ENCODE measurements around the gene SULF2.

Gene SULF2

GRCh38 chr20:47786765-47787107 lies 1.5 kb upstream of the SULF2 start:
- peak overlapping the region; percentile 72 for H3K27ac ChIP-seq
- no peak for DNase-seq (ENCODE audit: low read depth, low spot score)

DNA sequence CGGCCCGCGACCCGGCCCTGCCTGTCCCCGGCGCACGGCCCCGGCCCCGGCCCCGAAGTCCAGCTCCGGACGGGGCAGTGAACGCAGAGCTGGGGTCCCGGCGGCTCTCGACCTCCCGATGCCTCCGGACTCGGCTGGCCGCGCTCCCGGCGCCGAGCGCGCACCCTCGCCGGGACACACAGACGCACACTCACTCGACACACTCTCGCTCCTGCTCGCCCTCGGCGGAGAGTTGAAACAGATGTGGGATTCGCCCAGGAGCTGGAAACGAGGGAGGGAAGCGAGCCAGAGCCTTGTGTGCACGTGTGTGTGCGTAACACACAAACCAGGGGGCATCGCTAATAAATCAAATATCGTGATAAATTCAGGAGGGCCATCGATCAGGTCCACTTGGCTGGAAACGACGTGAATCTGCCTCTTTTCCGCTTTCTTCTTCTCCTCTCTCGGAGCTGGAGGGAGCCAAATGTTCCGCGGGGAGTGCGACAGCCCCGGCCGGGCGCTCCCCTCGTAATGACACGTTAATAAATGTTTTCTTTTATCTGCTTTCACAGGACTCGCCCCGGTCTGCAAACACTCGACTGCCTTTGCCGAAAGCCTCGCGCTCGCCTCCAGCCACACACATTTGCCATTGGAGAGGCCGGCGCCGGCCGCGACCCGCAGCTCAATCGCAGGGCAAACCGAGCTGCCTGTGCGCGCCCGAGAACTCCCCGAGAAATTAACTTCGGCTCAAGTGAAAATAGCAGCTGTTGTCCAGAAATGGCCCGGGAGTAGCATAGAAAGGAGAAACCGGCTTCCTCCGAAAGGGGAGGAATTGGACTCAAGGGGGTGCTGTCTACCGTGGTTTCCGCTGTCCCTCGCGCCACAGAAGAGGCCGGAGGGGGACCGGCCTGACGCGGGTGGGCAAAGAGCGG lies 828 bp upstream of the SULF2 start:
- H3K27ac ChIP-seq: peak overlapping the region; percentile 72
- no peak for DNase-seq (ENCODE audit: low read depth, low spot score)

DNA sequence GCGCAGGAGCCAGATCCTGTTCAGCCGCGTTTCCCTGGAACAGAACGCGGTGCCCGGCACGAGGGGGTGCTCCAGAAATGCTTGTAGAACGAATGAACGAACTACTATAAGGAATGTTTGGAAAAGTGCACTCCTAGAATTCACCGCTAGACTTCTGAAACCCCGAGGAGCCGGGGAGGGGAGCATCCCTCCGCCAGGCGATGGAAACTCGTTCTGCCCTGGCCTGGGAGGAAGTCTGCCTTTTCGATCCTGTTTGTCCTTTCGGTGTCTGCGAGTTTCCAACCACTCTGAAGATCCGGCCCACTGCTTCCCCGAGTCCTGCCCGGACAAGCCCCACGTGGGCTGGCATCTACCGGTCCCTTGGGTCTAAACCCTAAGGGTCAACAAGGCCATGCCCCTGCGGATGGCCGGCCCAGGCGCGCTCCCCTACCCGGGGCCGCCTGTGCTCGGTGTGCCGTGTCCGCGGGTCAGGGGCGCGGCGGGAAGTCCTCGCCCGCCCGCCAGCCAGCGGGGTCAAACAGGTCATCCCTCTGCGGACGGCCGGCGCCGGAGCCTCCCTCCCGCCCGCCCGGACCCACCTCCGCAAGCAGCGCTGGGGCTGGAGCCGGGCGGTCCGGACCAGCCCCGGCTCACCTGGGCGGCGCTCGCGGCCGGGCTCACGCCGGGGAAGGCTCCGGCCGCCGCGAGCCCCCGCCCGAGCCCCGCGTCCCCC lies 526 bp downstream of the SULF2 start:
- no peak for DNase-seq (ENCODE audit: low read depth, low spot score)
- H3K27ac ChIP-seq: peak overlapping the region; percentile 72

DNA sequence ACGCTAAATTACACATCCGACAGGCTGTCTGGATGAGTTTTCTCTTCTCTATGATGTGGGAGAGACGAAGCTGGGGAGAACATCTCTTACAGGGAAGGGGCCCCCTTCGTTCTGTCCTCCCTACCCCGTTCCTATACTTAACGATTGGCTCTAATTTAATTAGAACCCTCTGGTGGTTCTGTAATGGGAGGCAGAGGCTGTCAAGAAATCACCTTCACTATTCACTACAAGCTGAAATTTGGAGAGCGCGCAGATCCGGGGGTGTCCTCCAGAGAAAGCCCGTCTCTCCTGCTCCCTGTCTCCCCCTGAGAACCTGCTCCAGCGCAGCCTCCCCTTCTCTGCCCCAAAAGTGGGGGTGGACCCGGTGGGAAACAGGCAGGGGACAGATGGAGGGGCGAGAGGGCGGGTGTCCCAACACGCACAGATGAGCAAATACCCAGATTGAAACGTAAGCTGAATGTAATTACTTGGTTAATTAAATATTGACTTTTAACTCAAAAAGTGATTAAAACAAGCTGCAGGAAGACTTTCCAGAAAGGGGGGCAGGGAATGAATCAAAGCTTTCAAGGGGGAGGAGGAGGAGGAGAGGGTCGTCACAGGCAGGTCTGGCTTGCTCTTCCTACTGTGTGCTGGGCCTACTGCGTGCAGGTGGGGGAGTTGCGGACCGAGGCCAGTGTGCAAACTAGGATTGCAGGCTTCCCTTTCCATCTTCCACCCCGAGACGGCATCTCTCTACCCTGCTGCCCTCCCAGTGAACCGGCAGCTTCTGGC lies 1.3 kb downstream of the SULF2 start:
- H3K27ac ChIP-seq: peak overlapping the region; percentile 72

DNA sequence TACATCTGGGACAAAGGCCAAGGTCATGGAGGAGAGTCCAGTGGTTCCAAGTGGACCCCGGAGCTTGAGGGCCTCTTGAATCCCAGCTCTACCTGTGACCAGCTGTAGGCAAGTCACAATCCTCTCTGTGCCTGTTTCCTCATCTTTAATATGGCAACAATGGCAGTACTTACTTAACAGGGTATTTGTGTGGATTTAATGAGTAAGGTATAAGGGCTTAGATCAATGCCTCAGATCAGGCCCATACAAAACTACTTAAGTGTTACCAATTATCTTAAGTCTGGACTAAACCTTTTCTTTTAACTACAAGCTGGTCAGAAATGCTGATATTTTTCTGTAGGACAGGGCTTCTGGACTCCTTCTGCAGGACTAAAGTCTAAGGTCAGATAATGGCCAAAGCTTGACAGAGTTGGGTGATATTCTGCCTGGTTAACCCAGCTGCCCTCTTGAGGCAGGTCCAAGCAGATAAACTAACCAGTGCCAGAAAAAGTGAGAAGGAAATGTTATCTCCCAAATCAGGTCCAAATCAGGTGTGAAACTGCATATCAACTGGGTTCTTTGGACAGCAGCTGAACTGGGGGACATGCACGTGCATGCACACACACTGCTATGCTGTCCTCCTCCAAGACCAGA lies 2.2 kb downstream of the SULF2 start:
- DNase-seq (ENCODE audit: low read depth, low spot score): no peak
- no peak overlapping the region for H3K27ac ChIP-seq

More for the DNA sequence above, 1.3 kb downstream of the SULF2 start:
- no peak for DNase-seq (ENCODE audit: low read depth, low spot score)

- DNase-seq (ENCODE audit: low read depth, low spot score): no peak
- H3K27ac ChIP-seq: no peak overlapping the region
Measured at GRCh38 chr20:47782076-47782475, 3.2 kb downstream of the SULF2 start.

GRCh38 chr20:47781632-47782031 lies 3.6 kb downstream of the SULF2 start:
- DNase-seq (ENCODE audit: low read depth, low spot score): no peak
- H3K27ac ChIP-seq: no peak overlapping the region

DNA sequence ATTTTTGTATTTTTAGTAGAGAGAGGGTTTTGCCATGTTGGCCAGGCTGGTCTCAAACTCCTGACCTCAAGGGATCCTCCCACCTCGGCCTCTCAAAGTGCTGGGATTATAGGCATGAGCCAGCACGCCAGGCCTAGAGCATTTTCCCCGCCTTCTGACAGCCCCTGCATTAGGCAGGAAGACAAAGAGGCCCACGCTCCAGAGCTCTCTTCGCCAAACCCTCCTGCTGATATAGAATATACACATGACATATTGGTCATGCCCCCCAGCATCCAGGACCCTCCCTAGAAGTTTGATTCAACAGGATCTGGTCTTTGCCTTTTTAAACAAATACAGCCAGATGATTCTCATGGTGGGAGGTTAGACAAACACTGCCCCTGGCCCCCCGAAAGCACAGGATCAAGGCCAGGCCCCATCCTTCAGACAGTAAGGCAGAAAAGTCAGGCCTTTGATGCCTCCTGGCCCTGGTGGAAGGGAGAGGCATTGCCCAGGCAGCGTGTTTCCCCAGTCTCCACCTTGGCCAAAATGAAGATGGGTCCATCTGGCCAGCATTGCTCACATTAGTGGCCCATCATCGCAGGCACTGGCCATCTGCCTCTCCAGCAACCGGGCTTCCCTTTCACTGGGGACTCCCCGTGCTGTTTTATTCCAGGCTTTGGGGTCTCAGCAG lies 4.4 kb downstream of the SULF2 start:
- DNase-seq (ENCODE audit: low read depth, low spot score): no peak
- no peak overlapping the region for H3K27ac ChIP-seq

DNA sequence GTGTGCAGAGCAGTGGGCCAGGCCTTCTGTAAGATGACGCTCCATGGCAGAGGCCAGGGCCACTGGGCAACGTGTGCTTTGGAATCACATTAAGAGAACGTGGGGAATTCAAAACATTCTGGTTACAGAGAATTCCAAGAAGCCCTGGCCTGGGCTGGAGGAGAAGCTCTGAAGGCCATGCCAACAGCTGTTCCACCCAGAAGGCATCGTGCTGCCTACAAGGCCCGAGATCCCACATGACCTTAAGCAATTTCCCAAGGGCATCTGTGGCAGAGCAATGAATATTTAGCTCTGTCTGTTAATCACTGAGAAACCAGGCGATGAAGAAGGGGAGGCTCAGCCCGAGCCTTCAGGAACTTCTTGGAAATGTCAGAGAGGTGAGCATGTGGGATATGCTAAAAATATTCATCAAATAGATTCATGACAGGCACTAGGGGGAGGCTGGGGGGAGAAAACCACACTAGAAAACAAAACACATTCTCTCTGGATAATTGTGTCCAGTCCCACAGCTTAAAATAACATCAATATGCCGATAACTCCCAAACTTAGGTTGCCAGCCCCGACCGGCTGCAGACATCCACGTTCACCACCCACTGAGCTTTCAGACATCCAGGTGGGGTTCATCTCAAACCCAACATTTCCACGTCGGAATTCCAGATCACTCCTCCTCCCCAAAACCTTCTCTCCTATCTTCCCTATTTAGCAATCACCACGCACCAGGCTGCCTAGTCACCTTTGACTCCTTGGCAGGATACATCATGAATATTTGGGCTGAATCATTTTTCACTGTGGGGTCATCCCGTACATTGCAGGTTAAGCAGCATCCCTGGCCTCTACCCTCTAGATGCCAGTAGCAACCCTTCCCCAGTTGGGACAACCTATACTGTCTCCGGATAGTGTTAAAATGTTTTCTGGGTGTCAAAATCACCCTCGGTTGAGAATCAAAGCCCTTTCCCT lies 6.6 kb downstream of the SULF2 start:
- no peak overlapping the region for H3K27ac ChIP-seq
- no peak for DNase-seq (ENCODE audit: low read depth, low spot score)

DNA sequence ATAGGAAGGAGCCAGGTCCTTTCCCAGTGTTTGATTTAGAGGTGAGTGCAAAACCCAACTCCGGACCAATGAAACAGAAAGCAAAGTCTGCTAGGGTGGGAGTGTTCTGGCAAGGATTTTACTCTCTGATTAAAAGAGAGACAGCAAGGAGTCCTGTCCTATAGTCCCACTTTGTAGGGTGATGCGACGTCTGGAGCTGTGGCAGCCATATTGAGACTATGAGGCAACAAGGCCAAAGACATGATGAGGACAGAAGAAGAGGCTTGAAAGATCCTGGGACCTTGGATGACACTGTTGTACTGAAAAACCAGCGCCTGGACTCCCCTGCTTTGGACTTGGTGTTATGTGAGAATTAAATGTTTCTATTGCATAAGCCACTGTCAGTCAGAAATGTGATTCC lies 8.1 kb downstream of the SULF2 start:
- DNase-seq (ENCODE audit: low read depth, low spot score): no peak
- no peak overlapping the region for H3K27ac ChIP-seq

- DNase-seq (ENCODE audit: low read depth, low spot score): no peak
Measured at GRCh38 chr20:47776639-47777038, 8.6 kb downstream of the SULF2 start.

GRCh38 chr20:47775841-47776240 lies 9.4 kb downstream of the SULF2 start:
- no peak overlapping the region for H3K27ac ChIP-seq
- no peak for DNase-seq (ENCODE audit: low read depth, low spot score)

More at GRCh38 chr20:47776639-47777038, 8.6 kb downstream of the SULF2 start:
- no peak overlapping the region for H3K27ac ChIP-seq

DNA sequence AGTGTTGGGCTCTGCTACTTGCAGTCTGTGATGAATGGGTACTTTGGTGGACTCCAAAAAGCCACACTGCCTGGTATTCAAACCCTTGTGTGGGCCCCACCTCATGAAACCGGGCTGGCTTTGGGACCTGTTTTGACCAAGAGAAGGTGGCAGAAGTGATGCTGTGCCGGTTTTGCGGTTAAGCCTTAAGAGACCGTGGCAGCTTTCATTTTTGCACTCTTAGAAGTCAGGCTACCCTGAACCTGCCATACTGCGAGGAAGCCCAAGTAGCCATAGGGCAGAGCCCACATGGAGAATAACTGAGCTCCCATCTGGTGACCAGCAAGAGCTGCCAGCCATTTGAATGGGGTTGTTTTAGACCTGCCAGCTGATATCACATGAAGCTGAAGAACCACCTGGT lies 10.2 kb downstream of the SULF2 start:
- no peak for DNase-seq (ENCODE audit: low read depth, low spot score)
- no peak overlapping the region for H3K27ac ChIP-seq

DNA sequence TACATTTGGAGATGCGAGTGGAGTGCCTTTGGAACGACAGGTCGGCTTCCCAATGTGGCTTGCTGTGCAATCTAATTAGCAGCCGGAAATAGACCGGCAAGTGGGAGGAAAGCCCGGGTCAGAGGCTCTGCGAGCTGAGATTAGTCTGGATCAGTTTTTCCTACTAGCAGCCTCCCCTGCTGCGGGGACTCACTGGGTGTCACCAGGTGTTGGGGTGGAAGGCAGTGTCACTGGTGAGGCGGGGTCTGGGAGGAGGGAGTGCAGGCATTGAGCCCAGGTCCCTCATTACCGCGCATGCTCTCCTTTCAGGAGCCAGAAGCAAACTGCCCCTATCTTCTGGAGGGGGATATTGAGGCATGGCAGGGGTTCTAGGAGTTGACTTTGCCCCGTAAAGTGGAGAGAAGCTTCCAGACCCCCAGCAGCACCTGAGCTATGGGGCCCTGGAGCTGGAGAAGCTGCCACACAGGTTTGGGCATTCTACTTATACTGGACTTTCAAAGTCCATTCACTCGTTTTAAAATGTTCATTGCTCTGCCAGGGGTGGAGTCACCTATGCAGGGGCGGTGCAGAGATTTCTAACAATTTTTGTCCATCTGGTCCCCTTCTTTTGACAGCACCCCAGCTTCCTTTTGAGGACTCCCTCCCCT lies 11.0 kb downstream of the SULF2 start:
- H3K27ac ChIP-seq: peak overlapping the region; percentile 2
- DNase-seq (ENCODE audit: low read depth, low spot score): no peak

DNA sequence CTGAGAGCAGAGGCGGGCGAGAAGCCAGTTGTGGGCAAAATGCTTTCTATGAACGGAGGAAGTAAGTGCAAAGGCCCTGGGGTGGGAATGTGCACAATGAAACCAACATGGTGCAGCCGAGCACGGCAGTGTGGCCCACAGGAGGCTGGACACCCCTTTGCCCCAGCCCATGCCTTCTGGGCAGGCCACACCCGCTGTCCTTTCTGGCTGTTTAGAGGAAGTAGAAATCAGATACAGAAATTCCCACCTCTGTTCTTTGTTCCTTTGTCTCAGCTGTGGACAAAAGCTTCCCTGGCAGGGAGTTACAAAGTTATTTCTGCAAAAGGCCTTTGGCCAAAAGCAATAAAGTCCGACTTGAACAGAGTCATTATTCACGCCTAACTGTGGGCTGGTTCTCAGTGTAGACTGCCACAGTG lies 11.9 kb downstream of the SULF2 start:
- H3K27ac ChIP-seq: peak overlapping the region; percentile 2
- no peak for DNase-seq (ENCODE audit: low read depth, low spot score)

- H3K27ac ChIP-seq: no peak overlapping the region
- no peak for DNase-seq (ENCODE audit: low read depth, low spot score)
Measured at GRCh38 chr20:47770935-47771334, 14.3 kb downstream of the SULF2 start.

DNA sequence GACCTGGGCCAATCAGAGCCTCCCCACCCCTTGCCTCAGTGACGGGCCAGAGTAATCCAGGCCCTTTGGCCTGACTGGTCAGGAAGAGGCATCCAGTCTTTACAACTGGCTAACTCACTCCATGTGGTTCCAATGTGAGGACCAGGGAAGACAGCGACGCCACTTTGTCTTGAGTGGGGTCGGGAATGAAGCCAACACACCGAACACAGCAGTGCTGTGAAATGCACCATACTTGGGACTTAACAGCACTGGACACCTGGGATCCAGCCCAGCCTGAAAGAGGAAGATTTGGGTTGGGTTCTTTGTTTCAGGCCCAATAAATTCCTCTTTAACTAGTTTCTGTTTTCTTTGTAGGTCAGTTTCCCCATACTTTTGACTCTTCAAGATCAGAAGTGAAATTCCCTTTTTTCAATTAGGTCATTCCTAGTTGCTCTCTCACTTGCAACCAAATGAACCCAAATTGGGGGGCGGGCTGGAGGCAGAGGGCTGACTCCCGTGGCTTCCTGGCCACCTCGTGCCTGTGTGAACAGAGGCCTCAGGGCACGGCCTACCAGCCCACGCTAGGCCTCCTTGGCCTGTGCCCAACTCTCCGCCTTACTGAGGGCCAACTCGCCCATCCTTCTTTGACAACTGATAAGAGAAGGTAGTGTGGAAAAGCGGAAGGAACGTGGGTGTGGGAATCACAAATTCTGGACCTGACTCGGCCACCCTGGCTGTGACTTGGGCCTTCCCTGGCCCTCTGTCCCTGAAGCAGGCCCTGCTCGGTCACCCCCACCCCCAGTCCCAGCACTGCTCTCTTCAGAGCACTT lies 17.1 kb downstream of the SULF2 start:
- H3K27ac ChIP-seq: no peak overlapping the region
- DNase-seq (ENCODE audit: low read depth, low spot score): no peak

Data from epithelial cell of prostate (primary cell).